HG02642 (cell line): Measurements from ENCODE around the gene EIF3J.
"Not testable (repeated sequence)": the region's sequence is repeated elsewhere in the genome, so short reads cannot be mapped to it uniquely, and the experiment has no call there.

Experiments used
- ATAC-seq: cut with Tn5 transposase; IDR thresholded peaks from one replicate; pipeline ENCODE4 v1.9.1; 2021; ENCODE audit warnings: mild to moderate bottlenecking; ENCODE audit not compliant: unreplicated experiment, poor library complexity

EIF3J gene, protein sequence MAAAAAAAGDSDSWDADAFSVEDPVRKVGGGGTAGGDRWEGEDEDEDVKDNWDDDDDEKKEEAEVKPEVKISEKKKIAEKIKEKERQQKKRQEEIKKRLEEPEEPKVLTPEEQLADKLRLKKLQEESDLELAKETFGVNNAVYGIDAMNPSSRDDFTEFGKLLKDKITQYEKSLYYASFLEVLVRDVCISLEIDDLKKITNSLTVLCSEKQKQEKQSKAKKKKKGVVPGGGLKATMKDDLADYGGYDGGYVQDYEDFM

DNA sequence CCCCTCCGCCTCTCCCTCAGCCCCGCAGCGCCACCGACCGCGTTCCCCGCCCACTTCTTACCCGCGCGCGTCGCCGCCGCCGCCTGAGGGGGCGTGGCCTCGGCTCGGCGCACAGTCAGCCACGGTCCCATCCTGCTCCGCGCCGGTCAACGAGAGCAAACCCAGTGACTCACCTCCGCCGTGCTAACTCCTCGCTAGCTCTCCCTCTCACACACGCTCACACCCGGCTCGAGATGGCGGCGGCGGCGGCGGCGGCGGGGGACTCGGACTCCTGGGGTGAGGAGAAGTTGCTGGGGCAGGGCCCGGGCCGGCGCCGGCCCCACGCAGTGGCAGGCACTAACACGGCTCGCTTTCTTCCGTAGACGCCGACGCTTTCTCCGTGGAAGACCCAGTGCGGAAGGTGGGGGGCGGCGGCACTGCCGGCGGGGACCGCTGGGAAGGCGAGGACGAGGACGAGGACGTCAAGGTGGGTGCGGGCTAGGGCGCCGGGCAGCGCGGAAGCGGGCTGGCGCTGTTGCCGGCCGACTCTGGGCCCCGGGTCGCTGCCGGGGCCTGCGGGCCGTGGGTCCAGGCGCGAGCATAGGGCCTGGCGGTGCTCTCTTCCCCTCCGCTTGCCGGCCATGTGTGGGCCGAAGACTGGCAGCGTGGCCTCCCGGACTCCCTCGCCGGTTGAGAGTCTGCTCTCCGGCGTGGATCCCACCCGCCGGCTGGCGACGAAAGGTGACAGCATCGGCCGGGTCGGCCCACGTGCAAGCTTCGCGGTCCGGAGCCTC, at the start of gene EIF3J:
Gene EIF3J, plus strand, starts transcription at position 186 of the 773 bp plus-strand sequence. Its CDS starts 48 bp downstream, at position 234.
- peak; percentile 89 for ATAC-seq

DNA sequence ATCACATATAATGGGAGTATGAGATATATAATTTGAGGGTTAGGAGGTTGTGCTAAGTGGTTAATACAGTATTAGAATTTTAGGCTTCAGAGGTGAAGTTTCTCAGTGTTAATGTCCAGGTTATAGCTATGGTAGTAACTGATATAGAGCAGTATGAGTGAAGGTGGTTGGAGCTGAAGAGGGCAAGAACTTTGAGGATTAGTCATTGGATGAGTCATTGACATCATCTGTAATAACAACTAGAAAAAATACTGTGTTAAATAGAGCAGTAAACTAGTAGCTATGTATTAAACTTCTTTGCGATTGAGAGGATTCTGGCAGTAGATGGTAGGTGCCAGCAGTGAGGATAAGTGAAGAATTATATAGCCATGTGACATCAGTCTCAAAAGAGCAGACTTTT, 47.5 kb upstream of the EIF3J start:
- ATAC-seq, result no peak

DNA sequence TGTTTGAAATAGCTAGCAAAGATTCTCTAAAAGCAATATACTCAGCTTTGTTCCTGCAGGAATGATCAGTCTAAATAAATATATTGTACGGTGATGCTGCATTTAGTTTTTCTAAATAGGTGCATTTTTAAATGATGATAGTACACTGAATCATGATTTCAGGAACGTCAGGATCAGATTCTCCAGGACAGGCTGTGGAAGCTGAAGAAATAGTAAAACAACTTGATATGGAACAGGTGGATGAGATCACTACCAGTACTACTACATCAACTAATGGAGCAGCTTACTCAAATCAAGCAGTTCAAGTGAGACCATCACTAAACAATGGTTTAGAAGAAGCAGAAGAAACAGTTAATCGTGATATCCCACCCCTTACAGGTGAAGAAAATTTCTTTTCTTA, 46.3 kb upstream of the EIF3J start:
- ATAC-seq, result no peak

DNA sequence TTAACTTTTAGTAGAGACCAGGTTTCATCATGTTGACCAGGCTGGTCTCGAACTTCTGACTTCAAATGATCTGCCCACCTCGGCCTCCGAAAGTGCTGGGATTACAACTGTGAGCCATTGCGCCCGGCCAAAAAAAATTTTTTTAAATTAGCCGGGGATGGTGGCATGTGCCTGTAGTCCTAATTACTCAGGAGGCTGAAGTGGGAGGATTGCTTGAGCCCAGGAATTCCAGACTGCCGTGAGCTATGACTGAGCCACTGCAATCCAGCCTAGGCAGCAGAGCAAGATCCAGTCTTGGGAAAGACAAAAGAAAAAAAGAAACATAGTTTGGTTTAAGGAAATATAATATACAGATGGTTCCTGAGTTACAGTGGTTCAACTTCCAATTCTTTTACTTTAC, 44.9 kb upstream of the EIF3J start:
- no peak for ATAC-seq

DNA sequence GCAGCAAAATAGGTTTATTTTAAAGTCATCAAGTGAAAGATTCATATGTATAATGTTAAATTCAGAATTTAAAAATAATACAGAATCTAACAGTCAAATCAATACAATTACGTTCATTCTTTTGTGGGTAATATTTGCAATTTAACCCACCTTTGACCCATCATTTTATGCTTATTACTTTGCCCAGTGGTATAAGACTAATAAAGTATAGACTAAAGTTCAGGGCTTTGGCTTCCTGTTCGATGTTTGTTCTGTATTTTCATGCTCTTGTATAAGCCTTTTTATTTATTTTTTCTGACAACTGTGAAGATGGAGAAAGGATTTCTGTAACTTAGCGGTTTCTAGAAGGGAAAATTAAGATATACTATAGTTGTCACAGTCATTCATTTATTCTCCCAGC, 44.3 kb upstream of the EIF3J start:
- no peak for ATAC-seq

DNA sequence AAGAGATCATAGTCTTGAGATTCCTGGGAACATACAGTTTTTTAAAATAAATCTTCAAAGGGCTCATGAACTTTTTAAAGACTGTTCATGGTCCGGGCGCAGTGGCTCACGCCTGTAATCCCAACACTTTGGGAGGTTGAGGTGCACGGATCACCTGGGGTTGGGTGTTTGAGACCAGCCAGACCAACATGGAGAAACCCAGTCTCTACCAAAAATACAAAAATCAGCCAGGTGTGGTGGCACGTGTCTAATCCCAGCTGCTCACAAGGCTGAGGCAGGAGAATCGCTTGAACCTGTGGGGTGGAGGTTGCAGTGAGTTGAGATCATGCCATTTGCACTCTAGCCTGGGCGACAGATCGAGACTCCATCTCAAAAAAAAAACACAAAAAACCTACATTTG, 41.4 kb upstream of the EIF3J start:
- ATAC-seq, result no peak

DNA sequence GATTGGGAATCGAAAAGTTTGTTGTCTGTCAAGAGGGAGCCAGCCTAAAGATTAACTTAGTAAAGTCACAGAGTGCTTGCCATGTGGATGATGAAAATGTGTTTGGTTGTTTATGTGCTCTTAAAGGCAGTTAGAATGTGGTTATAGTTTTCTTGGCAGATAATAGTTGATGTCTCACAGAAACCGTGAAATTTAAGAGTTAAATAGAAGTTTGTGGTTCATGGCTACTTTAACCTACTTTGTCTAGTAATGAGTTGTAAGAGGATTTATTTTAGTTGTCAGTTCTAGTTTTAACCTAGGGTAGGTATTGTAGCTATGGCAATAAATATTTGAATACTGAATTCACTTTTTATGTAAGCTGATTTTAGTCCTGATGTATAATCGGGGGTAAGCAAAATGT, 36.4 kb upstream of the EIF3J start:
- no peak for ATAC-seq

DNA sequence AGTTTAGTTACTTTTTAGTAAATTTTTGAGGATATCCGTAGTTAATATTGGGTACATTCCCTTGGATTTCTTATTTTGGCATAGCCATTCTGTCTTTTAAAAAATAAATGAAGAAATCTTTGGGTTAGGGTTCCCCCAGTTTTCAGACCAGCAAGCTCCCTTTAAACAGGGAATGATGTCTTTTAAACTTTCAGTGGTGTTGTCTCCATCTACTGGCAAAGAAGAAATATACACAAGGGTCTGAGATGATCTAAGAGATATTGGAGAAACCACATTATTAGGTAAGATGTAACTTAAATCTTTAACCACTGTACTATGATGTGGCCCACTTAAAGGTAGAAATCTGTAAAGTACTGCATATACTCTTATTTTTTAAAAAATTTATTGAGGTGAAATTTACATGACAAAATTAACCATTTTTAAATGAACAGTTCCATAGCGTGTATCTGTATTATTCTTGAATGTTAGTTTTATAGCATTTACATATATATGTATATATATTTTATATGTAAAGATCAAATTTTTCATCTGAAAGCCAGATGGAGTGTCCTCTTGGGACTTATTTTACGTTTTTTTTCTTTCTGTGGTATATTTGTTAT, 35.1 kb upstream of the EIF3J start:
- ATAC-seq, result no peak

DNA sequence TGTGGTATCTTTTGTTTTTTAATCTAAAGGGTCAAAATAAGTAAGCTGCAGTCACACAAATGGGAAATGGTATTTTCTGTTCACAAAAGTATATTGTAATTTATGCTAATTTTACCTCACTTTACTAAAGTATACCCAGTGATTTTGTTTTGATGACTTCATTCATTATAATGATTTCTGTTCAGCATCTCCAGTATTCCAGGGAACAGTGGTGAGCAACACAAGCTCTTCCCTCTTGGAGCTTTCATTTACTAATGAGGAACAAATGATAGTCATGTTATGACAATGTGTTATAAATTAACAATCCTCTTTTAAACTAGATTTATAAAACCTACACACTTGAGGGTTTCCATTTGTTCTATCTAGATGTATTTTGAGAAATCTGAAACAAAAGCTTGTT, 20.5 kb upstream of the EIF3J start:
- ATAC-seq, result no peak

DNA sequence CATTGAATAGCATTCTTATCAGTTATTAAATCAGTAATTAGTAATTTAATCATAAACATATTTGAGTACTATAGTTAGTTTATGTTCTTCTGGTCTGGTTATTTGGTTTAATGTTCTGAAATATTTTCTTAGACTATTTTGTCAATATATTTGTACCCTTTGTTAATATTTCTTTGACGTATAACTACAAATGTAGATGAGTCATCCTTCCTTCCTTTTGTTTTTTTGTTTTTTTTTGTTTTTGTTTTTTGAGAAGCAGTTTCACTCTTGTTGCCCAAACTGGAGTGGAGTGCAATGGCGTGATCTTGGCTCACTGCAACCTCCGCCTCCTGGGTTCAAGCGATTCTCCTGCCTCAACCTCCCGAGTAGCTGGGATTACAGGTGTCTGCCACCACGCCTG, 17.4 kb upstream of the EIF3J start:
- ATAC-seq, result no peak

DNA sequence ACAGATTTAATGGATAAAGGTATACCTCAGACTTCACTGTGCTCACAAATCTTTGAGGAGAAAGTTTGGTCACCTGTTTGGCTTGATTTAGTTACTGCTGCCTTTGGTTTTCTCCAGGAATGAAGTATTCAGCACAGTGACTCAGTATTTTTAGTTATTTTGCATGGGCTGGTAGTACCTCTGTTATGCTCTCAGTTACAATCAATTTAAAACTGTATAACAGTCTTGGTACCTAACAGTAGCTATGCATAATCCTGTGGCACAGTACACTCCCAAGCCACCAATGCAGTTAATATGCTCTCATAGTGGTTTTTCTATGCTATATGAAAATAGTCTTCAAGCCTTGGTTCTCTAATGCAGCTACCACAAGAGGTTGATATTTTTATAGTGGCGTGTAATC, 11.9 kb upstream of the EIF3J start:
- no peak for ATAC-seq

DNA sequence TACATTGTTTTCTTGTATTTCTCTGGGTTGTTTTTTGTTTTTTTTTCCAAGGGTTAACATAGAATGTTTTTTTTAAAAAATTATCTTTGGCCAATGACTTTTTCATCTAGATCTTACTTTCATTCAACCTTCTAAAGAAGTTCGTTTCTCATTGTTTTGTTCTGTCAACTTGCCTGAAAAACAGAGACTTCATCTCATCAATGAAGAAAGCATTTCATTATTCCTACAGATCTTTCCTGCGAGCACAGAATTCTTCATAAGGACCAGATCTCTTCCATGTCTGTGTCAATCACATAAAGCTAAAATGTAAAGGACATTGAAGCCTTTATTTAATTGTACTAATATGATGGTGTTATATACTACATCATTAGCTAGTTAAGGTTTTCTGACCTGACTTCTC, 9.7 kb upstream of the EIF3J start:
- ATAC-seq, result no peak

DNA sequence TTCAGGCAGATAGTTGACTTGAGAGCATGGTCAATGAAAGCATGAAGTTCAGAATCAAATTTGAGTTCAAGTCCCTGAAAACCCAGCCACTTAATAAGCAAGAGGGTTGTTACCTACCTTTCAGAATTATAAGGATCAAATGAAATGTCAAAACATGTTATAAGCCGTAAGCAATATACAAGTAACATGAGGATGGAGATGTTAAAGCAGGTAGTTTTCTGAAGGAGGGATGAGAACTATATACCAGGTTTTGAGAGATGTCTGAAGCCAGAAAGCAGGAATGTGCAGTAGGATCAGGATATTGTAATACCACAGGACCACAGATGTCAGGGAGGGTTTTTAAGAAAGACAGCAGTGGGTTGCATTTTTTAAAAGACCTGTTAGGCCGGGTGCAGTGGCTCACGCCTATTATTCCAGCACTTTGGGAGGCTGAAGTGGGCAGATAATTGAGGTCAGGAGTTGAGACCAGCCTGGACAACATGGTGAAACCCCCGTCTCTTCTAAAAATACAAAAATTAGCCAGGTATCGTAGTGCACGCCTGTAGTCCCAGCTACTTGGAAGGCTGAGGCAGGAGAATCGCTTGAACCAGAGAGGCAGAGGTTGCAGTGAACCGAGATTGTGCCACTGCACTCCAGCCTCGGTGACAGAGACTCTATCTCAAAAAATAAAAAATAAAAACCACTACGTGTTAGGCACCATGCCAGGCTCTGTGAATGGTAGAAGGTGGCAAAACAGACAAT, 6.9 kb upstream of the EIF3J start:
- ATAC-seq, result no peak

DNA sequence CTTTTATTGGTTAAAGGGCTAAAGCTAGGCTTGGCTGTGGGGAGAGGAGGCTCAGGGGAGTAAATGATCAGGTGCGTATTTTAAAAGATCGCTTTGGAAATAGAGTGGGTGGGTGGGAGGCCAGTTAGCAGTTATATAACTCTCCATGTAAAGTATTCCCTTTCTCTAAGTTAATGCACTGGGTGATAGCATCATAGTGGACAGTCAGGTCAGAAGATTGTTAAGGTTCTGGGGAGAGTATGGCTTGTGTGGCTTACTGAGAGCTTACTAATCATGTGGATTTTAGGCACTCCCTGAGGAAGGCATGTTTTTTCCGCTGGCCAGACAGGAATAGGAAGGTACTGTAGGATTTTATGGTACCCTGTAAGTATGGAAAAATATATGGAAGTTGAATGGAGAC, 6.3 kb upstream of the EIF3J start:
- no peak for ATAC-seq

DNA sequence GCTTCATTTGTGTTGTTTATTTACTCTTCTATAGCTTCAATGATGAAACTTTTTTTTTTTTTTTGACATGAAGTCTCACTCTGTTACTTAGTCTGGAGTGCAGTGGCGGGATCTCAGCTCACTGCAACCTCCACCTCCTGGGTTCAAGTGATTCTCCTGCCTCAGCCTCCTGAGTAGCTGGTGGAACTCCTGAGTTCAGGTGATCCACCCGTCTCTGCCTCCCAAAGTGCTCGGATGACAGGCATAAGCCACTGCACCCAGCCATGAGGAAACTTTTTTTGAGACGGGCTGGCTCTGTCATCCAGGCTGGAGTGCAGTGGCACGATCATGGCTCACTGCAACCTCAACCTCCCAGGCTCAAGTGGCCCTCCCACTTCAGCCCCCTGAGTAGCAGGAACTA, 4.7 kb upstream of the EIF3J start:
- not testable (repeated sequence) for ATAC-seq

DNA sequence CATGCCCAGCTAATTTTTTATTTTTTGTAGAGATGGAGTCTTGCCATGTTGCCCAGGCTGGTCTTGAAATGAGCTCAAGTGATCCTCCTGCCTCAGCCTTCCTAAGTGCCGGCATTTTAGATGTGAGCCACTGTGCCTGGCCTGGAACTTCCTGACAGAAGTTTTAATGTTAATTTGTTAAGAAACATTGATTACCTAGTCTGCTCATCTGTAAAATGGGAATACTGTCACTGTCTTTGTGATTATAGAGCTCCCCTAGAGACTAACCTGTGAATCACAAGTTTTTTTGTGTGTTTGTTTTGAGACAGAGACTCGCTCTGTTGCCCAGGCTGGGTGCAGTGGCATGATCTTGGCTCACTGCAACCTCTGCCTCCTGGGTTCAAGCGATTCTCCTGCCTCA, 4.3 kb upstream of the EIF3J start:
- ATAC-seq, result no peak

DNA sequence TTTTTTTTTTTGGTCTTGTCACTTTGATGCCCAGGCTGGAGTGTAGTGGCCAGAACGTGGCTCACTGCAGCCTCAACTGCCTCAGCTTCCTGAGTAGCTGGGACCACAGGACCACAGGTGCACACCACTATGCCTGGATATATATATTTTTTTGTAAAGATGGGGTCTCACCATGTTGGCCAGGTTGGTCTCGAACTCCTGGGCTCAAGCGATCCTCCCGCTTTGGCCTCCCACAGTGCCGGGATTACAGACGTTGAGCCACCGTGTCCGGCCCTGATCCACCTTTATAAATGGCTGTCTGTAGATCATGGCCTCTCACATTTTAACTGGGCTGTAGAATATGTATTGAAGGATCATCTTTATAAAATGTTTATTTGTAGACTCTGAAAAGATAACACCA, 1.9 kb upstream of the EIF3J start:
- no peak for ATAC-seq

DNA sequence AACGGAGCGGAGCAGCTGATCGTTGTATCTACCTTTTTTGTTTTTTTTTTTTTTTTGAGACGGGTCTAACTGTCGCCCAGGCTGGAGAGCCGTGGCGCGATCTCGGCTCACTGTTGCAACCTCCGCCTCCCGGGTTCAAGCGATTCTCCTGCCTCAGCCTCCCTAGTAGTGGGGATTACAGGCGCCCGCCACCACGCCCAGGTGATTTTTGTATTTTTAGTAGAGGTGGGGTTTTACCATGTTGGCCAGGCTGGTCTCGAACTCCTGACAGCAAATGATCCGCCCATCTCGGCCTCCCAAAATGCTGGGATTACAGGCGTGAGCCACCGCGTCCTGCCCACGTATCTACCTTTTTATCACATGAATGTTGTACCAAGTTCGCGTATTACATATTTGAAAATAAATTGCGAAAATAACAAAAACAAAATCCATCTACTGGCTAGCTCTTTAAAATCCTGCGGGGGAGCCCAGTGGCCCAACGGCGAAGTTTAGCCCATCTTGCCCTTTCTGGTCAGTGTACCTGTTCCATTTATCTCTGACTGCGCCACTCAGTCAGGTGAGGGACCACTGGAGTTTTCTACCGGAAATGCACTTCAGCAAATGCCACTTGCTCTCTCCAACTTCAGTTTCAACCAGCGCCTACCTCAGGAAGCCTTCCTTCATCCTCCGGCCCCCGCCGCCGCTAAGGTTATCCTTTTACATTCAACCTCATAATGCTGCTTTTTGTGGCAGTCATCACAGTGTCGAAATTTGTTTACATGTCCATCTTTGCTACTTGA, 1.2 kb upstream of the EIF3J start:
- ATAC-seq, result peak; percentile 0

DNA sequence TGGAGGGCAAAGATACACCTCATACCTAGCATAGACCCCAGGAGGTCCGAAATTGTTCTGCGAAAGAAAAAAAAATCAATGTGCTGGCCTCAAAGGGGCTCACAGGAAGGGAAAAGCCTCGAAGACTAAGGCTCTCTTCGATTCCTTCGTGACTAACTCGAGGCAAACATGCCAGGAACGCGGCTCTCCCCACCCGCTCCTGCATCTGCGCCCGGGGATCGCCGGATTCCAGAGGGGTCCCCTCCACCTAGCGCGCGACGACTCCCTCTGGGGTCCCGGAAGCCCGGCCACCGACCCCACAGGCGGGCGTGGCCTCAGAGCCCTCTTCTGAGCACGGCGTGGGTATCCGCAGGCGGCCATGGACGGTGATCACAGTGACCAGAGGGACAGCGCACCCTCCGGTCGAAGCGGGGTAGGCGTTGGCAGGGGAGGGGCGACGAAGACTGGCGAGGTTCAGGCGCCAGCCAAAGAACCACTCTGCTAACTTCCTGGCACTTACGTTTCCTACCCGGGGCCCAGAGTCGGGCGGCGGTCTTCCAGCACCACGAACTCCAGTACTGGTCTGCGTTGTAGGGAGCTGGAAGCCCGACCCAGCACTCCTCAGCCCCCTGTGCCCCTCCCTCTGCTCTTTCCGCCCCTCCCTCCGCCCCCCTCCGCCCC, 515 bp upstream of the EIF3J start:
- peak; percentile 65 for ATAC-seq

DNA sequence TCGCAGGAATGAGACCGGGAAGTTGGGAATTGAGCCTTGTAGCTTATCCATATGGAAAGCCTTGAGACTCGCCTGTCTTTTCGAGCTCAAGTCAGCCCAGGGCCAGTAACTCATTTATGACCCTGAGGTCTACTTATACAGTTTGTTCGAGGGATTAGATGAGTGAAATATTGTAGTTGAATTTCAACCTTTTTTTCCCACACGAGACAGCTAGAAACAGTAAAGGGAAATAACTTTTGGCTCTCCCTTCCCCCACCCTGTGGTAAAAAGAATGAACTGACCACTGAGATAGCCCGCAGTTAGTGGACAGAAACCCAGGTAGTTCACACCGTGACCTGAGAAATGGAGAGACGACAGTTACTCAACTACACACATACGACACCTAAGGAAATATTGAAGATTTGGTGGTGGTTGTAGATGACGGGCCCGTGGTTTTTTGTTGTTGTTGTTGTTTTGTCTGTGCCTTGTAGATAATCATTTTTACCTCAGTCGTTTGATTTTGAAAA, 841 bp downstream of the EIF3J start:
- no peak for ATAC-seq
